Neural progenitor cell (in vitro differentiated cells): ENCODE measurements around the gene SGSM2. TPM values are rescaled to one million over a fixed set of nuclear protein-coding genes. Genes with fewer than 3 reads are reported as not detected.
A peak's percentile ranks its signal among the peaks of the same experiment; 100 is the strongest.

ENCODE experiments used
- DNase-seq: peaks from one replicate; pipeline ENCODE4 v3.0.0-alpha.2; 2016; ENCODE audit warnings: low spot score
- H2AFZ ChIP-seq: fragments of 200-600 bp; sonication (generic); replicated peaks from 2 replicates; pipeline ENCODE4 v1.6.1; 2016; ENCODE audit warnings: antibody characterized with exemption
- H3F3A ChIP-seq: fragments of 200-600 bp; sonication (generic); 2 replicates; pipeline ENCODE4 v1.6.1; 2016; ENCODE audit warnings: antibody characterized with exemption, low read depth
- H3K27ac ChIP-seq: fragments of 200-600 bp; sonication (generic); 2 replicates; pipeline ENCODE4 v1.5.1; 2016; ENCODE audit warnings: mild to moderate bottlenecking
- H3K27me3 ChIP-seq: fragments of 200-600 bp; sonication (generic); 2 replicates; pipeline ENCODE4 v1.6.1; 2016; ENCODE audit warnings: mild to moderate bottlenecking, moderate library complexity
- H3K36me3 ChIP-seq: fragments of 200-600 bp; sonication (generic); 2 replicates; pipeline ENCODE4 v1.5.1; 2016
- H3K4me1 ChIP-seq: fragments of 200-600 bp; sonication (generic); 2 replicates; pipeline ENCODE4 v1.6.1; 2016; ENCODE audit warnings: mixed run types
- H3K4me2 ChIP-seq: fragments of 200-600 bp; sonication (generic); 2 replicates; pipeline ENCODE4 v1.6.1; 2016
- H3K4me3 ChIP-seq: fragments of 200-600 bp; sonication (generic); 2 replicates; pipeline ENCODE4 v1.5.1; 2016
- H3K79me2 ChIP-seq: fragments of 200-600 bp; sonication (generic); 2 replicates; pipeline ENCODE4 v1.6.1; 2016; ENCODE audit warnings: low read depth
- H3K9ac ChIP-seq: fragments of 200-600 bp; sonication (generic); 2 replicates; pipeline ENCODE4 v1.6.1; 2016
- H3K9me3 ChIP-seq: fragments of 200-600 bp; sonication (generic); 2 replicates; pipeline ENCODE4 v1.5.1; 2016; ENCODE audit warnings: low read depth
- H4K20me1 ChIP-seq: fragments of 200-600 bp; sonication (generic); 2 replicates; pipeline ENCODE4 v1.6.1; 2016; ENCODE audit warnings: low read depth
- H3K27ac Mint-ChIP-seq: 3 replicates; pipeline ENCODE4 v1.8.0; 2021; ENCODE audit warnings: mixed read lengths
- H3K27me3 Mint-ChIP-seq: 2 replicates; pipeline ENCODE4 v1.8.0; 2022; ENCODE audit warnings: low read depth, mild to moderate bottlenecking, inconsistent platforms, moderate library complexity, mixed read lengths; ENCODE audit not compliant: insufficient read depth
- H3K36me3 Mint-ChIP-seq: 3 replicates; pipeline ENCODE4 v1.8.0; 2021; ENCODE audit warnings: mixed read lengths
- H3K4me1 Mint-ChIP-seq: 3 replicates; pipeline ENCODE4 v1.8.0; 2021; ENCODE audit warnings: mixed read lengths
- H3K4me3 Mint-ChIP-seq: 3 replicates; pipeline ENCODE4 v1.8.0; 2021; ENCODE audit warnings: mild to moderate bottlenecking, moderate library complexity, mixed read lengths
- H3K9me3 Mint-ChIP-seq: 3 replicates; pipeline ENCODE4 v1.8.0; 2020; ENCODE audit warnings: mixed read lengths
- CTCF ChIP-seq: fragments of 200-600 bp; sonication (generic); IDR thresholded peaks from 2 replicates; pipeline ENCODE4 v1.5.1; 2017; ENCODE audit warnings: antibody characterized with exemption, mild to moderate bottlenecking
- EZH2 ChIP-seq: fragments of 200-600 bp; sonication (generic); IDR thresholded peaks from 2 replicates; pipeline ENCODE4 v1.6.1; 2017; ENCODE audit warnings: antibody characterized with exemption, mild to moderate bottlenecking, moderate library complexity
- EZH2phosphoT487 ChIP-seq: fragments of 200-600 bp; sonication (generic); IDR thresholded peaks from 2 replicates; pipeline ENCODE4 v1.6.1; 2017; ENCODE audit warnings: antibody characterized with exemption
- small RNA-seq: library from RNA; depleted of rRNA; stranded (forward); fragments of <200 nt; gene quantifications from one replicate; pipeline ENCODE3, GENCODE V24; 2015
- total RNA-seq: library from RNA; depleted of rRNA; stranded (reverse); fragments of >200 nt; gene quantifications from 2 replicates; pipeline ENCODE4 v1.2.3, GENCODE V29; 2015; ENCODE audit warnings: low replicate concordance

The SGSM2 gene
- total RNA-seq, 1 donor from 2014 or later, result 39.0 TPM

GRCh38 chr17:2427215-2427614, 89.9 kb downstream of the SGSM2 start:
- no peak for DNase-seq

GRCh38 chr17:2427910-2428309, 90.6 kb downstream of the SGSM2 start:
- Mint-ChIP-seq H3K9me3 (no peaks in the 10 kb centered on the region), H3K36me3 (peaks cover 16% of the 10 kb centered on the region), H3K4me1 (peaks cover 24% of the 10 kb centered on the region), H3K4me3 (no peak overlapping the region), H3K27ac (no peak overlapping the region), H3K27me3 (peaks cover 3% of the 10 kb centered on the region)
- Histone ChIP-seq H2AFZ (no peak overlapping the region), H4K20me1 (no peaks in the 10 kb centered on the region), H3K9me3 (no peaks in the 10 kb centered on the region), H3K4me3 (no peak overlapping the region), H3K4me2 (no peak overlapping the region), H3K4me1 (no peaks in the 10 kb centered on the region), H3K27me3 (no peaks in the 10 kb centered on the region), H3K27ac (no peak overlapping the region), H3K36me3 (no peaks in the 10 kb centered on the region), H3K79me2 (peaks cover 9% of the 10 kb centered on the region), H3K9ac (no peak overlapping the region), H3F3A (no peaks in the 10 kb centered on the region)
- DNase-seq, result no peak
- TF ChIP-seq EZH2 (no peak), EZH2phosphoT487 (no peak), CTCF (no peak)

More at GRCh38 chr17:2427215-2427614, 89.9 kb downstream of the SGSM2 start:
- H3K27ac ChIP-seq, result no peak overlapping the region
- TF ChIP-seq CTCF (no peak), EZH2phosphoT487 (no peak), EZH2 (no peak)
- no peaks in the 10 kb centered on the region for H3K36me3 ChIP-seq
- Mint-ChIP-seq H3K4me1 (peaks cover 21% of the 10 kb centered on the region), H3K27ac (peak overlapping the region; percentile 66), H3K27me3 (peaks cover 3% of the 10 kb centered on the region), H3K36me3 (peaks cover 11% of the 10 kb centered on the region), H3K9me3 (no peaks in the 10 kb centered on the region), H3K4me3 (no peak overlapping the region)
- H2AFZ ChIP-seq, result no peak overlapping the region
- no peaks in the 10 kb centered on the region for H3K4me1 ChIP-seq
- H3K4me2 ChIP-seq, result no peak overlapping the region
- peaks cover 9% of the 10 kb centered on the region for H3K79me2 ChIP-seq
- H3K4me3 ChIP-seq, result no peak overlapping the region
- H3F3A ChIP-seq, result no peaks in the 10 kb centered on the region
- no peaks in the 10 kb centered on the region for H4K20me1 ChIP-seq
- no peaks in the 10 kb centered on the region for H3K27me3 ChIP-seq
- no peak overlapping the region for H3K9ac ChIP-seq
- no peaks in the 10 kb centered on the region for H3K9me3 ChIP-seq

Small RNAs within 50 kb of the gene (small RNA-seq; reads per million reads assigned to genes)
- not detected for gene AC006435.3
- not detected for gene AC006435.4
- 633 reads per million, percentile 99 among the genes with 10 or more reads in this experiment for gene SNORD91A
- 307 reads per million, percentile 99 among the genes with 10 or more reads in this experiment for gene SNORD91B

Other genes starting within 250 kb of the SGSM2 start
- 19.0 and 27.0 TPM in 2 replicates for gene SMG6, start 33.7 kb upstream of the SGSM2 start, total RNA-seq
- 26.4 and 40.9 TPM in 2 replicates for gene SRR, start 33.6 kb upstream of the SGSM2 start, total RNA-seq
- gene TSR1, start 1.0 kb upstream of the SGSM2 start, total RNA-seq, result 42.2 and 55.0 TPM in 2 replicates
- 2.2 and 11.1 TPM in 2 replicates for gene MNT, start 63.6 kb downstream of the SGSM2 start, total RNA-seq
- 40.0 and 52.0 TPM in 2 replicates for gene METTL16, start 174.4 kb downstream of the SGSM2 start, total RNA-seq